ENCODE measurements around the gene TRIM59. TPM values are rescaled to one million over a fixed set of nuclear protein-coding genes. Genes with fewer than 3 reads are reported as not detected.

The TRIM59 gene
- total RNA-seq, 1 donor from 2014 or later = 23.0 TPM

DNA sequence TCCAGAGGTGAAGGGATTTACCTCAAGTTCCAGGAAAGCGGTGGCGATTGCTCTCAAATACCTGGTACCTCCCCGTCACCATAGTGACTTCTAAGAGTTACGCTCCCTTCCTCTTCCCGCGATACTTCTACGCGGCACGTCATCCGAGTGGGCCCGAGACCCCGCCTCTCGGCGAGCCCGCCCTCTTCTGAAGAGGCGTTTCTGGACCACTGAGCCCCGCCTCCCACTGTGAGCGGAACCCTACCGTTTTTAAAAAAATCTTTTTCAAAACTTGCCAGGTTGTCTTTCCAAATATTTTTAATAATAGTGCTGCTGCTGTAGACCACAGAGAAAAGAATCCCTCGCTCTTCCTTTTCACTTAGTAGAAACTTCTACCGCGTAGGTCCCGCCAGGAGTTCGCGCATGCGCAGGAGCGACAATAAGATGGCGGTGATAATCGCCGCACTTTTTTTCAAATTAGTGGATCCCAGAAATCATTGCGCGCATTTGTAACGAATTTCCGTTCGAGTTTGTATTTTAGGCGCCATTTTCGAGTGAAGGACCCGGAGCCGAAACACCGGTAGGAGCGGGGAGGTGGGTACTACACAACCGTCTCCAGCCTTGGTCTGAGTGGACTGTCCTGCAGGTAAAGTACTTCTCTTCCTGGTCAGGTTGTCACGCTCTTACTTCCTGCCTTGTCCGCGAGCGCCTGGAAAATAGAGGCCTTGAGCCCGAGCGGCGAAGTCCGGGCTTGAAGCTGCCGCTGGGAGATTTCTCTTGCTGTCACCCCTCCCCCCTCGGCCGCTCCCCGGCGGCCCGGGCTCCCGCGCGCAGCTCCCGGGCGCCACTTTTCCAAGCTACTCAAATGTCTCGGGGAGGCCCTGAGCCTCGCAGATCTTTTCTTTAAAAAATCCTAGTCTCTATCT is 50.2 kb downstream of the TRIM59 start, which contains the start of the genes IFT80 and SMC4:
IFT80 (minus strand) TSS at position 101 of the 905 bp plus-strand sequence. CDS start 14,625 bp downstream, outside the sequence.
SMC4 (plus strand) TSS at position 526 of the 905 bp plus-strand sequence. CDS start 1,177 bp downstream, outside the sequence.
- H3K27me3 Mint-ChIP-seq (ENCODE audit: low read depth) = no peaks in the 10 kb centered on the region
- H3K27ac Mint-ChIP-seq = peak within 1 kb of the TSS; percentile 100
- DNase-seq (ENCODE audit: low spot score in 2 of 2, unreplicated experiment in 2 of 2) = peak; percentile 92 to 94
- no peak for TF ChIP-seq CTCF (IDR thresholded peaks at IDR 0.05; ENCODE audit: unreplicated experiment)
- H3K4me3 Mint-ChIP-seq = peak within 1 kb of the TSS; percentile 94
- no peaks in the 10 kb centered on the region for H3K9me3 Mint-ChIP-seq
- H3K36me3 Mint-ChIP-seq = no peaks in the 10 kb centered on the region
- H3K4me1 Mint-ChIP-seq = peaks cover 44% of the 10 kb centered on the region

DNA sequence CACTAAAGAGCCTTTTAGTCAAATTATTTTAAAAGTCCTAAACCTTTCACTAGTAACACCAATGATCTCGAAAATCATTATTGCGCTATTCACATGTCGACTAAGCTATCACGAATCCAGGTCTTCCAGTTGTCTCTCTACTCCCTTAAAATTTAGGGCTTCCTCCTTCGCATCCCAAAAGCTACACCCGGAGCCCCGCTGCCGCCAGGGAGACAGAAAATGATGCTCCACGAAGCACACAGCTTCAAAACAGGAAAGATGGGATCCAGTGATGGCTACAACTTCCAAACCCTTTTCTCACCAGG is 50.8 kb downstream of the TRIM59 start:
- no peak for TF ChIP-seq CTCF (IDR thresholded peaks at IDR 0.05; ENCODE audit: unreplicated experiment)
- no peaks in the 10 kb centered on the region for H3K36me3 Mint-ChIP-seq

DNA sequence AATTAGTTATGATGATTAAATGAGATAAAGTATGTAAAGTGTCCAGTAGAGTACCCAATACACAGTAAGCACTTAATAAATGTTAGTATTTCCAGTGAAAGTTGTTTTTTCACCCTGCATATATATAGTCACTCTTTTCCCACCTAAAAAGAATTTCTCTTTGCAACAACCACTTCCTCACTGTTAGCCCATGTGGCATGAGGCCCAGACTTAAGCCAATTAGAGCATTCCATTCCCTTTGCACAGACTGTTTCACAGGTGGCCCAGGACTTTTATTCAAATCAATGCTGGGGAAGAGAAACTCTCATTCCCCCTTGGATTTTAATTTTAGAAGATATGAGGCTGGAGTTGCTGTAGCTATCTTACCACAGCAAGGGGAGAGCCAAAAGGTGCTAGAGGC is 54.3 kb downstream of the TRIM59 start:
- H3K4me3 Mint-ChIP-seq = no peak overlapping the region
- no peaks in the 10 kb centered on the region for H3K9me3 Mint-ChIP-seq
- H3K27me3 Mint-ChIP-seq (ENCODE audit: low read depth) = no peaks in the 10 kb centered on the region
- H3K27ac Mint-ChIP-seq = no peak overlapping the region
- no peak for DNase-seq (ENCODE audit: low spot score in 2 of 2, unreplicated experiment in 2 of 2)
- H3K4me1 Mint-ChIP-seq = peaks cover 14% of the 10 kb centered on the region
- no peaks in the 10 kb centered on the region for H3K36me3 Mint-ChIP-seq
- no peak for TF ChIP-seq CTCF (IDR thresholded peaks at IDR 0.05; ENCODE audit: unreplicated experiment)

More for the DNA sequence above, 50.8 kb downstream of the TRIM59 start:
- DNase-seq (ENCODE audit: low spot score in 2 of 2, unreplicated experiment in 2 of 2) = no peak
- H3K27ac Mint-ChIP-seq = peak overlapping the region; percentile 100
- no peaks in the 10 kb centered on the region for H3K27me3 Mint-ChIP-seq (ENCODE audit: low read depth)
- peaks cover 40% of the 10 kb centered on the region for H3K4me1 Mint-ChIP-seq
- peak overlapping the region; percentile 94 for H3K4me3 Mint-ChIP-seq
- no peaks in the 10 kb centered on the region for H3K9me3 Mint-ChIP-seq

DNA sequence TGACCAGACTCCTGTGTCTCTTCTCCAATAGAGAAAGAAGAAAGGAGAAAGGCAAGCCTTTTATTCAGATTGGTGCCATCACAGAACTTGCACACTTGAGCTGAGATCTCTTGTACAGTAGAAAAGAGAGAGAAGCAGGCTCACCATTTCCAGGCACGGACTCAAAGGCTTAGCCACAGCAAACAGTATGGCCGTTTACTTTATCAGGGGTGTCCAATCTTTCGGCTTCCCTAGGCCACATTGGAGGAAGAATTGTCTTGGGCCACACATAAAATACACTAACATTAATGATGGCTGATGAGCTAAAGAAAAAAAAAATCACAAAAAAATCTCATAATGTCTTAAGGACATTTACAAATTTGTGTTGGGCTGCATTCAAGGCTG is 55.6 kb downstream of the TRIM59 start:
- peaks cover 2% of the 10 kb centered on the region for H3K36me3 Mint-ChIP-seq
- DNase-seq (ENCODE audit: low spot score in 2 of 2, unreplicated experiment in 2 of 2) = no peak
- H3K27ac Mint-ChIP-seq = no peak overlapping the region
- no peaks in the 10 kb centered on the region for H3K9me3 Mint-ChIP-seq
- H3K27me3 Mint-ChIP-seq (ENCODE audit: low read depth) = no peaks in the 10 kb centered on the region
- H3K4me1 Mint-ChIP-seq = peaks cover 12% of the 10 kb centered on the region
- H3K4me3 Mint-ChIP-seq = no peak overlapping the region
- no peak for TF ChIP-seq CTCF (IDR thresholded peaks at IDR 0.05; ENCODE audit: unreplicated experiment)

GRCh38 chr3:160393346-160394008 is 56.1 kb downstream of the TRIM59 start:
- no peak for DNase-seq (ENCODE audit: low spot score in 2 of 2, unreplicated experiment in 2 of 2)
- TF ChIP-seq CTCF (IDR thresholded peaks at IDR 0.05; ENCODE audit: unreplicated experiment) = no peak
- Mint-ChIP-seq H3K27ac (no peak overlapping the region), H3K9me3 (no peaks in the 10 kb centered on the region), H3K36me3 (peaks cover 2% of the 10 kb centered on the region), H3K4me3 (no peak overlapping the region), H3K27me3 (ENCODE audit: low read depth) (no peaks in the 10 kb centered on the region), H3K4me1 (peaks cover 8% of the 10 kb centered on the region)
